Lower lobe of right lung (tissue), 2 donors: Measurements from ENCODE around the gene NTM. TPM values are rescaled to one million over a fixed set of nuclear protein-coding genes. Genes with fewer than 3 reads are reported as not detected.

Source experiments
- ATAC-seq, 2 donors: fragments of 200-7000 bp; cut with Tn5 transposase; one replicate each; pipeline ENCODE4 v1.9.1; 2020 to 2022; ENCODE audit warnings: mild to moderate bottlenecking in 2 of 2, moderate library complexity in 2 of 2
- DNase-seq: peaks from one replicate; pipeline ENCODE4 v3.0.0-alpha.2; 2020
- H3K27ac ChIP-seq: fragments of 200-600 bp; one replicate; pipeline ENCODE4 v1.8.0; 2022
- H3K27me3 ChIP-seq: fragments of 200-600 bp; one replicate; pipeline ENCODE4 v1.8.0; 2022; ENCODE audit warnings: low read depth
- H3K36me3 ChIP-seq: fragments of 200-600 bp; one replicate; pipeline ENCODE4 v1.8.0; 2022; ENCODE audit warnings: mild to moderate bottlenecking
- H3K4me1 ChIP-seq: fragments of 200-600 bp; one replicate; pipeline ENCODE4 v1.8.0; 2022
- H3K4me3 ChIP-seq: fragments of 200-600 bp; one replicate; pipeline ENCODE4 v1.8.0; 2022; ENCODE audit warnings: mild to moderate bottlenecking
- H3K9me3 ChIP-seq: fragments of 200-600 bp; one replicate; pipeline ENCODE4 v1.8.0; 2022
- CTCF ChIP-seq: fragments of 200-600 bp; IDR thresholded peaks from one replicate; pipeline ENCODE4 v1.8.0; 2022; ENCODE audit warnings: antibody characterized with exemption, mild to moderate bottlenecking
- intact Hi-C: fragments of 100-400 bp; cut with DNase I; formaldehyde crosslinking; loops from one replicate; pipeline ENCODE4 v1.11.0; 2022
- total RNA-seq: library from RNA; stranded (reverse); fragmentation: NEBNext Ultra II Directional; extraction: Animal tissue kit (Norgen Biotek cat#: 25700); gene quantifications from one replicate; pipeline ENCODE4 v1.2.1, GENCODE V29; 2021
- donor health status: DM: no; HTN: yes; CAD: no; lungs with severe emphysema.

The NTM gene
- total RNA-seq, 1 donor from 2014 or later = 2.3 TPM

GRCh38 chr11:131703311-131703710 lies 332.9 kb downstream of the NTM start:
- TF ChIP-seq CTCF = no peak
- intact Hi-C loops = no loop called here
- DNase-seq = no peak

GRCh38 chr11:131704682-131705081 lies 334.3 kb downstream of the NTM start:
- intact Hi-C loops = no loop called here
- H3K9me3 ChIP-seq = peaks cover 5% of the 10 kb centered on the region
- H3K4me1 ChIP-seq = no peaks in the 10 kb centered on the region
- no peak overlapping the region for H3K4me3 ChIP-seq
- H3K36me3 ChIP-seq = no peaks in the 10 kb centered on the region
- TF ChIP-seq CTCF = no peak
- DNase-seq (no peak), ATAC-seq (no peak)
- no peak overlapping the region for H3K27ac ChIP-seq
- peaks cover 7% of the 10 kb centered on the region for H3K27me3 ChIP-seq

More at GRCh38 chr11:131703311-131703710, 332.9 kb downstream of the NTM start:
- Histone ChIP-seq H3K36me3 (no peaks in the 10 kb centered on the region), H3K27me3 (peaks cover 14% of the 10 kb centered on the region), H3K9me3 (peaks cover 5% of the 10 kb centered on the region), H3K4me3 (no peak overlapping the region), H3K27ac (no peak overlapping the region), H3K4me1 (no peaks in the 10 kb centered on the region)
- no peak for ATAC-seq

GRCh38 chr11:131710511-131710910 lies 340.1 kb downstream of the NTM start:
- Histone ChIP-seq H3K27me3 (no peaks in the 10 kb centered on the region), H3K4me3 (no peak overlapping the region), H3K27ac (no peak overlapping the region), H3K4me1 (no peaks in the 10 kb centered on the region), H3K36me3 (no peaks in the 10 kb centered on the region), H3K9me3 (peaks cover 5% of the 10 kb centered on the region)
- no peak for ATAC-seq
- DNase-seq = no peak
- intact Hi-C loops = no loop called here
- no peak for TF ChIP-seq CTCF

GRCh38 chr11:131712897-131713296 lies 342.5 kb downstream of the NTM start:
- Histone ChIP-seq H3K36me3 (no peaks in the 10 kb centered on the region), H3K27me3 (no peaks in the 10 kb centered on the region), H3K4me1 (no peaks in the 10 kb centered on the region), H3K27ac (no peak overlapping the region), H3K9me3 (no peaks in the 10 kb centered on the region), H3K4me3 (no peak overlapping the region)
- no peak for ATAC-seq
- no peak for DNase-seq
- intact Hi-C loops = no loop called here
- no peak for TF ChIP-seq CTCF

GRCh38 chr11:131713529-131714134 lies 343.2 kb downstream of the NTM start:
- ATAC-seq (no peak), DNase-seq (no peak)
- H3K36me3 ChIP-seq = no peaks in the 10 kb centered on the region
- no peaks in the 10 kb centered on the region for H3K4me1 ChIP-seq
- no peak overlapping the region for H3K27ac ChIP-seq
- intact Hi-C loops = no loop called here
- no peaks in the 10 kb centered on the region for H3K27me3 ChIP-seq
- no peak overlapping the region for H3K4me3 ChIP-seq
- no peak for TF ChIP-seq CTCF
- no peaks in the 10 kb centered on the region for H3K9me3 ChIP-seq
